Measurements from ENCODE around the gene KIF21B.

Gene KIF21B

GRCh38 chr1:201006450-201006849, 17.1 kb downstream of the KIF21B start:
- Histone ChIP-seq H3K4me3 (no peak overlapping the region), H3K9me3 (replicated peaks in 1 of 11) (no peaks in the 10 kb centered on the region), H3K4me2 (no peak overlapping the region), H4K20me1 (peaks cover 27 to 100% (median 86%) of the 10 kb centered on the region in 11 experiments; a peak in 21 of 22 replicates), H3K27me3 (no peaks in the 10 kb centered on the region), H3K27ac (0 out of 22 replicates have a peak overlapping the region, but pooled peaks of 1 of the 11 experiments have one; percentile 18), H3K9ac (no peak overlapping the region), H3K36me3 (peaks cover 44 to 89% (median 76%) of the 10 kb centered on the region in 11 experiments), H3K4me1 (peaks cover 12 to 33% (median 28%) of the 10 kb centered on the region in 10 experiments)
- no peak for TF ChIP-seq Cebpa-rat (IDR thresholded peaks at IDR 0.05)

DNA sequence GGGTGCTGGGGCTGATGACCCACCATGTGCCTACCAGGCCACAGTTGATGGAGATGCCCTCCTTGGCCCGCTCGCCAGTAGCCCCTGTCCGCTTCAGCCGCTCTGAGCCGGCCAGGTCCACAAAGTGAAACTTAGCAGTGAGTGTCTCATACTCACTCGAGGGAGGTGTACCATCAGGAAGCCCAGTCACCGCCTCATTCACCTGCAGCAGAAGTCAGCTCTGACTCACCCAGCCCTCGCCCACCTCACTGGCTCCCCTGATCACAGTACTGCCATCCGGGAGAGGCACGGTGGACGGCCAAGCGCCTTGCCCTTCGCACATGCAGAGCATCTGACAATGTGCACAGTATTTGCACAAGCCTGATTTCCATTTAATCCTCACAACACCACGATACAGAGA, 18.8 kb downstream of the KIF21B start:
- Histone ChIP-seq H4K20me1 (peaks cover 11 to 96% (median 69%) of the 10 kb centered on the region in 11 experiments; a peak in 21 of 22 replicates), H3K9me3 (replicated peaks in 1 of 11) (no peaks in the 10 kb centered on the region), H3K27me3 (no peaks in the 10 kb centered on the region), H3K4me2 (no peak overlapping the region), H3K27ac (no peak overlapping the region), H3K9ac (no peak overlapping the region), H3K36me3 (peaks cover 54 to 93% (median 85%) of the 10 kb centered on the region in 11 experiments), H3K4me3 (no peak overlapping the region), H3K4me1 (peaks cover 3 to 16% (median 11%) of the 10 kb centered on the region in 10 experiments)
- TF ChIP-seq Cebpa-rat (IDR thresholded peaks at IDR 0.05) = no peak

- H3K27ac ChIP-seq = no peak overlapping the region
- no peak overlapping the region for H3K4me2 ChIP-seq
- no peaks in the 10 kb centered on the region for H3K9me3 ChIP-seq (replicated peaks in 1 of 11)
- peaks cover 58 to 93% (median 87%) of the 10 kb centered on the region in 11 experiments for H3K36me3 ChIP-seq
- H3K9ac ChIP-seq = no peak overlapping the region
- H3K4me3 ChIP-seq = no peak overlapping the region
- no peaks in the 10 kb centered on the region for H3K27me3 ChIP-seq
- peaks cover 5 to 94% (median 66%) of the 10 kb centered on the region in 11 experiments; a peak in 20 of 22 replicates for H4K20me1 ChIP-seq
- H3K4me1 ChIP-seq = peaks cover 0 to 10% (median 5%) of the 10 kb centered on the region in 10 experiments; a peak in 16 of 20 replicates
- no peak for TF ChIP-seq Cebpa-rat (IDR thresholded peaks at IDR 0.05)
Measured at GRCh38 chr1:201004154-201004553, 19.4 kb downstream of the KIF21B start.

- Histone ChIP-seq H4K20me1 (peaks cover 0 to 91% (median 61%) of the 10 kb centered on the region in 11 experiments; a peak in 19 of 22 replicates), H3K36me3 (peaks cover 69 to 93% (median 89%) of the 10 kb centered on the region in 11 experiments), H3K9me3 (replicated peaks in 1 of 11) (no peaks in the 10 kb centered on the region), H3K4me3 (no peak overlapping the region), H3K4me2 (no peak overlapping the region), H3K27ac (no peak overlapping the region), H3K4me1 (peaks cover 0 to 13% (median 7%) of the 10 kb centered on the region in 10 experiments; a peak in 8 of 20 replicates), H3K27me3 (no peaks in the 10 kb centered on the region), H3K9ac (no peak overlapping the region)
- TF ChIP-seq Cebpa-rat (IDR thresholded peaks at IDR 0.05) = no peak
Measured at GRCh38 chr1:201002510-201002909, 21.0 kb downstream of the KIF21B start.

GRCh38 chr1:201001962-201002361, 21.6 kb downstream of the KIF21B start:
- Histone ChIP-seq H3K4me3 (no peak overlapping the region), H3K9me3 (replicated peaks in 1 of 11) (no peaks in the 10 kb centered on the region), H3K4me1 (peaks cover 0 to 18% (median 8%) of the 10 kb centered on the region in 10 experiments; a peak in 8 of 20 replicates), H3K9ac (no peak overlapping the region), H3K36me3 (peaks cover 69 to 99% (median 93%) of the 10 kb centered on the region in 11 experiments), H3K27ac (no peak overlapping the region), H3K4me2 (no peak overlapping the region), H4K20me1 (peaks cover 0 to 90% (median 56%) of the 10 kb centered on the region in 11 experiments; a peak in 19 of 22 replicates), H3K27me3 (no peaks in the 10 kb centered on the region)
- no peak for TF ChIP-seq Cebpa-rat (IDR thresholded peaks at IDR 0.05)

DNA sequence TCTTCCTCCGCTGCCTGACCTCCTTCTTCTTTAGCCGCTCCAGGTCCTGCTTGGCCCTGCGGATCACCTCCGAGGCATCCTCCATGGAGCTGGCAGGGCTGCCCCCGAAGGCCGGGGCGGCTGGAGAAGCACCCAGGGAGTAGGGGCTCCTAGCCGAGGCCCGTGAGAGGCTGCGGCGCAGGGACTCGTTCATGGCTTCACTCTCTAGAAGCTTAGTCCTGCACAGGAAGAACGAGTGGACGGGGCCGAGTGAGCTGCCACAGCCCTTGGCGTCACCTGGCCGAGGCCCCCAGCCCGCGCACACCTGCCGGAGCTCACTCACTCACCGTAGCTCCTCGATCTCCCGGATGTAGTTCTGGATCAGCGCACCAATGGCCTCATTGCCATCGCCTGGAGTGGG, 23.1 kb downstream of the KIF21B start:
- Histone ChIP-seq H3K4me1 (peaks cover 0 to 18% (median 8%) of the 10 kb centered on the region in 10 experiments; a peak in 8 of 20 replicates), H3K9ac (no peak overlapping the region), H3K4me2 (no peak overlapping the region), H3K9me3 (replicated peaks in 1 of 11) (no peaks in the 10 kb centered on the region), H3K27ac (no peak overlapping the region), H3K36me3 (peaks cover 72 to 100% (median 97%) of the 10 kb centered on the region in 11 experiments), H3K4me3 (no peak overlapping the region), H4K20me1 (peaks cover 0 to 90% (median 41%) of the 10 kb centered on the region in 11 experiments; a peak in 18 of 22 replicates), H3K27me3 (no peaks in the 10 kb centered on the region)
- no peak for TF ChIP-seq Cebpa-rat (IDR thresholded peaks at IDR 0.05)

DNA sequence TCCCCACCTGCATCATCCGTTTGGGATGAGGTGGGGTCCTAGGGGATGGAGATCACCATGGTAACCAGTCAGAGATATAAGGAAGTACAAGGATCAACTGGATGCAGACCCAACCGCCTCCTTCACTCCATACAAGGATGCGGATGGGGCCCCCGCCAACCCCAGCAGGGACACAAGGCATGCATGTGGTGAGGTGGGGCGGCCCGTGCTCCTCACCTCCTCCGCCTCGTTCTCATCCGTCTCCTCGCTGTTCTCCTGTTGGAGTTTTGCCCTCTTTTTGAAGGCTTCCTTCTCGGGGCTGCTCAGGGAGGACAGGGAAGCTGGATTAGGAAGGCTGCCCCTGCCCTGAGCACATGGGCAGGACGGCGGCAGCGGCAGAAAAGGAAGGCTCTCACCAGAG, 23.8 kb downstream of the KIF21B start:
- Histone ChIP-seq H4K20me1 (peaks cover 0 to 90% (median 40%) of the 10 kb centered on the region in 11 experiments; a peak in 18 of 22 replicates), H3K4me3 (no peak overlapping the region), H3K27me3 (no peaks in the 10 kb centered on the region), H3K4me1 (peaks cover 0 to 18% (median 8%) of the 10 kb centered on the region in 10 experiments; a peak in 8 of 20 replicates), H3K27ac (no peak overlapping the region), H3K9ac (no peak overlapping the region), H3K4me2 (no peak overlapping the region), H3K9me3 (replicated peaks in 1 of 11) (no peaks in the 10 kb centered on the region), H3K36me3 (peaks cover 72 to 100% (median 97%) of the 10 kb centered on the region in 11 experiments)
- no peak for TF ChIP-seq Cebpa-rat (IDR thresholded peaks at IDR 0.05)

- Histone ChIP-seq H3K4me1 (peaks cover 0 to 18% (median 8%) of the 10 kb centered on the region in 10 experiments; a peak in 8 of 20 replicates), H3K9ac (no peak overlapping the region), H3K4me2 (0 out of 22 replicates have a peak overlapping the region, but pooled peaks of 2 of the 11 experiments have one; percentile 2 to 17), H3K27ac (no peak overlapping the region), H3K9me3 (replicated peaks in 1 of 11) (no peaks in the 10 kb centered on the region), H3K27me3 (no peaks in the 10 kb centered on the region), H3K4me3 (no peak overlapping the region), H3K36me3 (peaks cover 67 to 99% (median 94%) of the 10 kb centered on the region in 11 experiments), H4K20me1 (peaks cover 0 to 86% (median 34%) of the 10 kb centered on the region in 11 experiments; a peak in 17 of 22 replicates)
- no peak for TF ChIP-seq Cebpa-rat (IDR thresholded peaks at IDR 0.05)
Measured at GRCh38 chr1:200998323-200998722, 25.2 kb downstream of the KIF21B start.

- TF ChIP-seq Cebpa-rat (IDR thresholded peaks at IDR 0.05) = no peak
- Histone ChIP-seq H3K9ac (peak overlapping the region in 1 of 11 experiments; percentile 13; a peak in 1 of 22 replicates), H3K4me3 (no peak overlapping the region), H3K4me2 (peak overlapping the region in 1 of 11 experiments; percentile 62; a peak in 2 of 22 replicates), H3K36me3 (peaks cover 74 to 99% (median 97%) of the 10 kb centered on the region in 11 experiments), H3K27me3 (no peaks in the 10 kb centered on the region), H4K20me1 (peaks cover 0 to 84% (median 38%) of the 10 kb centered on the region in 11 experiments; a peak in 17 of 22 replicates), H3K9me3 (replicated peaks in 1 of 11) (no peaks in the 10 kb centered on the region), H3K4me1 (peaks cover 4 to 24% (median 20%) of the 10 kb centered on the region in 10 experiments; a peak in 17 of 20 replicates), H3K27ac (no peak overlapping the region)
Measured at GRCh38 chr1:200992382-200993048, 31.0 kb downstream of the KIF21B start.

Data from BLaER1 treated with 17β-estradiol and CSF1 and Interleukin-3, amounts not matched to agents 10 nM and 100 nM (cell line).